Inflammatory macrophage treated with lipopolysaccharide for 1 hour (primary cell): ENCODE data around the gene ARHGEF10L.

Experiments used
- DNase-seq, 2 donors: peaks; one replicate each; pipeline ENCODE4 v3.0.0-alpha.2; 2020 to 2022

The ARHGEF10L gene

GRCh38 chr1:17746920-17747319, 207.4 kb downstream of the ARHGEF10L start:
- no peak for DNase-seq
